Hepatocyte (in vitro differentiated cells): ENCODE measurements around the gene ATG16L2. TPM values are rescaled to one million over a fixed set of nuclear protein-coding genes. Genes with fewer than 3 reads are reported as not detected.

Experiments
- DNase-seq: peaks from one replicate; pipeline ENCODE4 v3.0.0-alpha.2; 2016; ENCODE audit warnings: low spot score
- H2AFZ ChIP-seq: fragments of 200-600 bp; sonication (generic); 2 replicates; pipeline ENCODE4 v1.6.0; 2016; ENCODE audit warnings: antibody characterized with exemption, mild to moderate bottlenecking
- H3K27ac ChIP-seq: fragments of 200-600 bp; sonication (generic); 2 replicates; pipeline ENCODE4 v1.5.1; 2016; ENCODE audit warnings: mild to moderate bottlenecking
- H3K27me3 ChIP-seq: fragments of 200-600 bp; sonication (generic); 2 replicates; pipeline ENCODE4 v1.6.1; 2016
- H3K36me3 ChIP-seq: fragments of 200-600 bp; sonication (generic); replicated peaks from 2 replicates; pipeline ENCODE4 v1.5.1; 2016; ENCODE audit warnings: low read depth; ENCODE audit not compliant: insufficient read depth
- H3K4me1 ChIP-seq: fragments of 200-600 bp; sonication (generic); 2 replicates; pipeline ENCODE4 v1.5.1; 2016; ENCODE audit warnings: mild to moderate bottlenecking, moderate library complexity; ENCODE audit not compliant: insufficient read depth
- H3K4me2 ChIP-seq: fragments of 200-600 bp; sonication (generic); 2 replicates; pipeline ENCODE4 v1.6.0; 2016
- H3K4me3 ChIP-seq: fragments of 200-600 bp; sonication (generic); 2 replicates; pipeline ENCODE4 v1.5.1; 2016; ENCODE audit warnings: mild to moderate bottlenecking
- H3K79me2 ChIP-seq: fragments of 200-600 bp; sonication (generic); 2 replicates; pipeline ENCODE4 v1.6.0; 2017; ENCODE audit warnings: mild to moderate bottlenecking
- H3K9me2 ChIP-seq: fragments of 200-600 bp; sonication (generic); replicated peaks from 2 replicates; pipeline ENCODE4 v1.6.0; 2017; ENCODE audit warnings: mild to moderate bottlenecking; ENCODE audit not compliant: insufficient read depth
- H3K9me3 ChIP-seq: fragments of 200-600 bp; sonication (generic); 2 replicates; pipeline ENCODE4 v1.5.1; 2016; ENCODE audit warnings: low read depth, mild to moderate bottlenecking
- H4K20me1 ChIP-seq: fragments of 200-600 bp; sonication (generic); 2 replicates; pipeline ENCODE4 v1.6.0; 2016; ENCODE audit warnings: mild to moderate bottlenecking; ENCODE audit not compliant: insufficient read depth, poor library complexity, severe bottlenecking
- CTCF ChIP-seq: fragments of 200-600 bp; sonication (generic); IDR thresholded peaks from 2 replicates; pipeline ENCODE4 v1.5.1; 2016; ENCODE audit warnings: antibody characterized with exemption, mild to moderate bottlenecking; ENCODE audit not compliant: poor library complexity
- EZH2 ChIP-seq: fragments of 200-600 bp; sonication (generic); IDR thresholded peaks from 2 replicates; pipeline ENCODE4 v1.6.1; 2016; ENCODE audit warnings: antibody characterized with exemption, mild to moderate bottlenecking, borderline replicate concordance
- EZH2phosphoT487 ChIP-seq: fragments of 200-600 bp; sonication (generic); IDR thresholded peaks from one replicate; pipeline ENCODE4 v1.6.1; 2018; ENCODE audit warnings: antibody characterized with exemption, mild to moderate bottlenecking, low read depth, moderate library complexity; ENCODE audit not compliant: unreplicated experiment, severe bottlenecking
- WGBS: methylation state at CpG from one replicate; pipeline ENCODE4 v1.1.6; 2016; ENCODE audit warnings: low lambda C conversion rate; ENCODE audit errors: missing lambda C conversion rate; 5-methylcytosine and 5-hydroxymethylcytosine counted together
- polyA plus RNA-seq: library from polyadenylated mRNA; unstranded; fragments of >200 nt; fragmentation: Nextera tagmentation; extraction: Ambion mirVana; gene quantifications from 2 replicates; pipeline ENCODE4 v1.2.1, GENCODE V29; 2016
- total RNA-seq: library from RNA; depleted of rRNA; stranded (reverse); fragments of >200 nt; gene quantifications from 2 replicates; pipeline ENCODE4 v1.2.3, GENCODE V29; 2014

The ATG16L2 gene
- total and polyA plus RNA-seq, 2 experiments from 2014 or later, result 11.5 to 20.3 TPM

- no peak overlapping the region for H2AFZ ChIP-seq
- no peaks in the 10 kb centered on the region for H3K36me3 ChIP-seq
- no peaks in the 10 kb centered on the region for H3K27me3 ChIP-seq
- DNase-seq, result peak; percentile 71
- no peak overlapping the region for H3K4me3 ChIP-seq
- 83% methylated on average over 1 of the region's 4 CpGs for WGBS
- H3K4me1 ChIP-seq, result peaks cover 74% of the 10 kb centered on the region
- H4K20me1 ChIP-seq, result peaks cover 81% of the 10 kb centered on the region
- H3K79me2 ChIP-seq, result peaks cover 97% of the 10 kb centered on the region
- no peak for TF ChIP-seq EZH2
- TF ChIP-seq EZH2phosphoT487, result no peak
- TF ChIP-seq CTCF, result no peak
- no peaks in the 10 kb centered on the region for H3K9me3 ChIP-seq
- no peak overlapping the region for H3K4me2 ChIP-seq
- no peaks in the 10 kb centered on the region for H3K9me2 ChIP-seq
- H3K27ac ChIP-seq, result no peak overlapping the region
These were observed 42.7 kb upstream of the ATG16L2 start for GRCh38 chr11:72771507-72771906.

- Histone ChIP-seq H3K79me2 (peaks cover 97% of the 10 kb centered on the region), H2AFZ (no peak overlapping the region), H3K27me3 (no peaks in the 10 kb centered on the region), H3K4me2 (no peak overlapping the region), H3K4me3 (no peak overlapping the region), H3K4me1 (peaks cover 74% of the 10 kb centered on the region), H3K9me3 (no peaks in the 10 kb centered on the region), H3K36me3 (no peaks in the 10 kb centered on the region), H4K20me1 (peaks cover 80% of the 10 kb centered on the region), H3K9me2 (no peaks in the 10 kb centered on the region), H3K27ac (peak overlapping the region; percentile 87)
- DNase-seq, result no peak
- 98% methylated on average over 12 of the region's 12 CpGs for WGBS
- TF ChIP-seq CTCF (no peak), EZH2 (no peak), EZH2phosphoT487 (no peak)
These were observed 42.2 kb upstream of the ATG16L2 start for GRCh38 chr11:72772059-72772458.

GRCh38 chr11:72773291-72773690, 40.9 kb upstream of the ATG16L2 start:
- peak overlapping the region; percentile 87 for H3K27ac ChIP-seq
- H3K36me3 ChIP-seq, result no peaks in the 10 kb centered on the region
- H3K79me2 ChIP-seq, result peaks cover 97% of the 10 kb centered on the region
- TF ChIP-seq EZH2phosphoT487 (no peak), EZH2 (no peak), CTCF (no peak)
- peak; percentile 82 for DNase-seq
- H3K4me1 ChIP-seq, result peaks cover 74% of the 10 kb centered on the region
- H3K27me3 ChIP-seq, result no peaks in the 10 kb centered on the region
- WGBS, result 41% methylated on average over 4 of the region's 5 CpGs
- no peaks in the 10 kb centered on the region for H3K9me3 ChIP-seq
- H4K20me1 ChIP-seq, result peaks cover 74% of the 10 kb centered on the region
- no peaks in the 10 kb centered on the region for H3K9me2 ChIP-seq
- no peak overlapping the region for H2AFZ ChIP-seq
- H3K4me3 ChIP-seq, result no peak overlapping the region
- peak overlapping the region; percentile 52 for H3K4me2 ChIP-seq

GRCh38 chr11:72773696-72774095, 40.5 kb upstream of the ATG16L2 start:
- no peaks in the 10 kb centered on the region for H3K9me2 ChIP-seq
- H3K27ac ChIP-seq, result peak overlapping the region; percentile 87
- no peak overlapping the region for H2AFZ ChIP-seq
- no peaks in the 10 kb centered on the region for H3K36me3 ChIP-seq
- no peak for DNase-seq
- H4K20me1 ChIP-seq, result peaks cover 73% of the 10 kb centered on the region
- no peaks in the 10 kb centered on the region for H3K27me3 ChIP-seq
- TF ChIP-seq EZH2, result no peak
- no peak for TF ChIP-seq CTCF
- no peak for TF ChIP-seq EZH2phosphoT487
- WGBS, result 71% methylated on average over 6 of the region's 6 CpGs
- H3K4me3 ChIP-seq, result no peak overlapping the region
- H3K4me2 ChIP-seq, result peak overlapping the region; percentile 52
- H3K4me1 ChIP-seq, result peaks cover 75% of the 10 kb centered on the region
- H3K9me3 ChIP-seq, result no peaks in the 10 kb centered on the region
- H3K79me2 ChIP-seq, result peaks cover 97% of the 10 kb centered on the region
